Vagina (tissue), 2 donors: ENCODE results near the gene EML3. TPM values are rescaled to one million over a fixed set of nuclear protein-coding genes. Genes with fewer than 3 reads are reported as not detected.
A peak's percentile ranks its signal among the peaks of the same experiment; 100 is the strongest.
"Not testable (repeated sequence)": the region's sequence is repeated elsewhere in the genome, so short reads cannot be mapped to it uniquely, and the experiment has no call there.

Source experiments
- DNase-seq, 2 donors: peaks; one replicate each; pipeline ENCODE4 v3.0.0-alpha.2; 2017; ENCODE audit errors: extremely low spot score in 2 of 2
- H3K27ac ChIP-seq: fragments of 200-600 bp; sonication (generic); one replicate; pipeline ENCODE4 v1.5.1; 2019
- H3K27me3 ChIP-seq: fragments of 200-600 bp; sonication (generic); one replicate; pipeline ENCODE4 v1.5.1; 2019
- H3K36me3 ChIP-seq, 2 donors: fragments of 200-600 bp; sonication (generic); one replicate each; pipeline ENCODE4 v1.5.1; 2017 to 2019
- H3K4me1 ChIP-seq: fragments of 200-600 bp; sonication (generic); one replicate; pipeline ENCODE4 v1.5.1; 2019
- H3K4me3 ChIP-seq, 2 donors: fragments of 200-600 bp; sonication (generic); 1 replicate in 1 of 2; 2 replicates in 1 of 2; pipeline ENCODE4 v1.5.1; 2016 to 2019
- H3K9me3 ChIP-seq: fragments of 200-600 bp; sonication (generic); one replicate; pipeline ENCODE4 v1.5.1; 2019
- CTCF ChIP-seq, 3 experiments: fragments of 450-650 bp in 2 of 3; fragments of 200-600 bp in 1 of 3; sonication (generic) in 1 of 3; IDR thresholded peaks; one replicate each; pipeline ENCODE4 v1.5.1; 2017 to 2019; ENCODE audit warnings: antibody characterized with exemption in 3 of 3, mild to moderate bottlenecking in 2 of 3, moderate library complexity in 2 of 3
- POLR2A ChIP-seq, 2 donors: fragments of 450-650 bp; IDR thresholded peaks; one replicate each; pipeline ENCODE4 v1.6.1; 2017; ENCODE audit warnings: antibody characterized with exemption in 2 of 2, mild to moderate bottlenecking in 2 of 2, moderate library complexity in 2 of 2
- POLR2AphosphoS5 ChIP-seq, 2 donors: sonication (generic); formaldehyde crosslinking; IDR thresholded peaks; one replicate each; pipeline ENCODE4 v1.9.0; 2017; ENCODE audit warnings: antibody characterized with exemption in 2 of 2, mild to moderate bottlenecking in 2 of 2, low read depth in 1 of 2; ENCODE audit not compliant: insufficient read depth in 1 of 2
- intact Hi-C: fragments of 100-400 bp; cut with DNase I; formaldehyde crosslinking; loops from one replicate; pipeline ENCODE4 v1.15.1; 2023
- total RNA-seq: library from RNA; depleted of rRNA; stranded (reverse); fragments of >200 nt; gene quantifications from one replicate; pipeline ENCODE4 v1.2.3, GENCODE V29; 2016

Gene EML3
- total RNA-seq, 1 donor from 2014 or later = 69.0 TPM

DNA sequence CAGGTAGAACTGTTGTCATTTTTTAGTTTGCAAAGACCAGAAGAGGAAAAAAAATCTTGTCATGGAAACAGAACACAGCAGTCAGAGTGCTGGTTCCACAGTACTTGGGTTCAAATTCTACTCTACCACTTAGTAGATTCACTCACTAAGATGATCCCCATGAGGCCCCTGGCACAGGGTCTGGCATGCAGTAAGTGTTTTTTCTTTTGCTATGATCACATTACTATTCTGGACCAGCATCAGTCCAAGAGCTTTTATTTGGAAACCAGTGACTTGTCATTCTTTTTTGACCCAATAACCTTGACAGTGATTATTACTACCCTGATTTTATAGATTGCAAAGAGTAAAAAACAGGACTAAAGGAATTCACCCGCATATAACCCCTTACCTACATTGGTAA, 43.0 kb downstream of the EML3 start:
- TF ChIP-seq POLR2A (IDR thresholded peaks at IDR 0.05) (no peak), POLR2AphosphoS5 (IDR thresholded peaks at IDR 0.05; ENCODE audit: insufficient read depth in 1 of 2, low read depth in 1 of 2) (no peak), CTCF (IDR thresholded peaks at IDR 0.05) (no peak)
- Histone ChIP-seq H3K27ac (no peak overlapping the region), H3K4me3 (no peak overlapping the region), H3K36me3 (peaks cover 0 to 74% of the 10 kb centered on the region in 2 donors), H3K27me3 (no peaks in the 10 kb centered on the region), H3K4me1 (peaks cover 29% of the 10 kb centered on the region), H3K9me3 (no peaks in the 10 kb centered on the region)
- intact Hi-C loops = no loop called here
- no peak for DNase-seq

GRCh38 chr11:62567018-62567633, 45.4 kb downstream of the EML3 start:
- DNase-seq = no peak
- TF ChIP-seq POLR2A (IDR thresholded peaks at IDR 0.05) (no peak), POLR2AphosphoS5 (IDR thresholded peaks at IDR 0.05; ENCODE audit: insufficient read depth in 1 of 2, low read depth in 1 of 2) (no peak), CTCF (IDR thresholded peaks at IDR 0.05) (no peak)
- Histone ChIP-seq H3K27ac (no peak overlapping the region), H3K36me3 (peaks cover 0 to 93% of the 10 kb centered on the region in 2 donors), H3K27me3 (no peaks in the 10 kb centered on the region), H3K4me3 (no peak overlapping the region), H3K4me1 (peaks cover 17% of the 10 kb centered on the region), H3K9me3 (no peaks in the 10 kb centered on the region)
- intact Hi-C loops = no loop called here

DNA sequence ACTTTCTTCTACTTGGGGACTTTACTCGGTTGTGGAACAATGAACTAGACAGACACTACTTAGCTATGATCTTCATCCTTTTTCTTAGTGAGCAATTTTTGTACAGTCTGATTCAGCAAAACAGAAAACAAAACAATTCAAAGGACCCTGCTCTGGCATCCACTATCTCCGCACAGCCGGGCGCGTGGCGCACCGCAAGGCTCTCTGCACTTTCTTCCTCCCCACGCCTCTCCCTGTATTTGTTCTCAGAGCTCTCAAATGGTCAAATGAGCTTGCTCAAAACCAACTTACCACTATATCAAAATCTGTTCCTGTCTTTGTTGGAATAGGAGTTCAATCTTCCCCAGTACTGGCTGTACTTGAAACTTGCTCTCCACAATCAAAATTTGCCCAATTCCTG, 46.3 kb downstream of the EML3 start:
- Histone ChIP-seq H3K36me3 (peaks cover 0 to 90% of the 10 kb centered on the region in 2 donors), H3K4me1 (peaks cover 21% of the 10 kb centered on the region), H3K4me3 (no peak overlapping the region), H3K9me3 (no peaks in the 10 kb centered on the region), H3K27me3 (no peaks in the 10 kb centered on the region), H3K27ac (no peak overlapping the region)
- TF ChIP-seq CTCF (IDR thresholded peaks at IDR 0.05) (no peak), POLR2A (IDR thresholded peaks at IDR 0.05) (no peak), POLR2AphosphoS5 (IDR thresholded peaks at IDR 0.05; ENCODE audit: insufficient read depth in 1 of 2, low read depth in 1 of 2) (no peak)
- intact Hi-C loops = no loop called here
- no peak for DNase-seq

- DNase-seq = no peak
- TF ChIP-seq POLR2AphosphoS5 (IDR thresholded peaks at IDR 0.05; ENCODE audit: insufficient read depth in 1 of 2, low read depth in 1 of 2) = no peak
- no peak for TF ChIP-seq POLR2A (IDR thresholded peaks at IDR 0.05)
- no peak for TF ChIP-seq CTCF (IDR thresholded peaks at IDR 0.05)
- Histone ChIP-seq H3K9me3 (no peaks in the 10 kb centered on the region), H3K27me3 (no peaks in the 10 kb centered on the region), H3K4me1 (peaks cover 27% of the 10 kb centered on the region), H3K27ac (no peak overlapping the region), H3K4me3 (no peak overlapping the region), H3K36me3 (peaks cover 0 to 80% of the 10 kb centered on the region in 2 donors)
- intact Hi-C loops = no loop called here
Measured at GRCh38 chr11:62565100-62565802, 47.3 kb downstream of the EML3 start.

DNA sequence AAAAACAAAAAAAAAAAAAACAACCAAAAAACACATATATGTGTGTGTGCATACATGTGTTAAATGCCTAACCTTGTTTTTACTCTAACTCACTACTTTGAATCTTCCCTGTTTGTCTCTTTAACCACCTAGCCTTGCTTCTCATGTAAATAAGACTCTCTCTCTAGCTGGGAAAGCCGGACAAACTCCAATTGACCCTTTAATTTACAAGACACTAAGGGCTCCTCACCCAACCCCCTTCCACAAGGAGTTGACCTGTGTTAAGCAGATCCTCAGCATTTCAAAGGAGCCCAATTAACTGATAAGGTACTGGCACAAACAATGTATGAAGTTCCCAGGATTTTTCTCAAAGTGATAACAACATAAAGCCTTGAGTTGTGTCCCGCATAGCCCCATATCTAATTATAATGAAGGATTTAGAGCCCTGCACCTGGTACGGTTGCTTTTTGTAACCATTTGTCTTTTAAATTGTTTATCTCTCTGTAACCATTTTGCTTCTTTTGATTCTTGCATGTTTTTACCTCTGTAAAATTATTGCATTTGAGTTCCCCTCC, 50.8 kb downstream of the EML3 start:
- Histone ChIP-seq H3K4me1 (peaks cover 46% of the 10 kb centered on the region), H3K27ac (peak overlapping the region; percentile 98), H3K36me3 (peaks cover 0 to 61% of the 10 kb centered on the region in 2 donors)
- DNase-seq, H3K4me3 ChIP-seq, intact Hi-C loops, H3K9me3 ChIP-seq, H3K27me3 ChIP-seq: not testable (repeated sequence)
